Keratinocyte (primary cell): ENCODE results near the gene FBXO7.

Source experiments
- EZH2 ChIP-seq: IDR thresholded peaks from one replicate; pipeline ENCODE4 v1.6.1; 2012; ENCODE audit warnings: inconsistent platforms, mild to moderate bottlenecking, low read length, moderate library complexity
- TF ChIP-seq, protein P1 (sequence below), 3 experiments: IDR thresholded peaks in 1 of 3; conservative IDR thresholded peaks in 1 of 3; optimal IDR thresholded peaks in 1 of 3; 2 replicates in 2 of 3; 3 replicates in 1 of 3; pipeline versions ENCODE3 to v1.5.1; 2011; ENCODE audit warnings: low read length in 3 of 3, mild to moderate bottlenecking in 3 of 3, moderate library complexity in 2 of 3, control low read depth in 1 of 3, inconsistent platforms in 1 of 3; ENCODE audit not compliant: insufficient read depth in 2 of 3; ENCODE audit errors: extremely low read depth in 1 of 3

DNA sequence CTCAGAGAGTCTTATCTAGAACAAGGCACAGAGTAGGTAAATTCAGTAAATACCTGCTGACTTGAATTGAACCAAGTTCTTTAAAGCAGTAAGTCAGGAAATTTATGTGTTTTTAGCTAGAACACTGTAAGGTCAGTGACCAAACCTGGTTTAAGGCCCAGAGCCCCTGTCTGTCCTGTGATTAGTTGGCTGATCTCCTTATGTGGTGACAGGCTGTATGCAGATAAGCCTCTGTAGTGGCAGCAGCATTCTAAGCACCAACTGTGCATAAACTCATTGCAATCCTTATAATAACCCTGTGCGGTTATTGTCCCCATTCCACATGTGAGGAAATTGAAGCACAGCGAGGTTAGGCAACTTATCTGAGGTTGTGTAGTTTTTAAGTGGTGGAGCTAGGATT is 40.5 kb downstream of the FBXO7 start:
- TF ChIP-seq, protein P1, sequence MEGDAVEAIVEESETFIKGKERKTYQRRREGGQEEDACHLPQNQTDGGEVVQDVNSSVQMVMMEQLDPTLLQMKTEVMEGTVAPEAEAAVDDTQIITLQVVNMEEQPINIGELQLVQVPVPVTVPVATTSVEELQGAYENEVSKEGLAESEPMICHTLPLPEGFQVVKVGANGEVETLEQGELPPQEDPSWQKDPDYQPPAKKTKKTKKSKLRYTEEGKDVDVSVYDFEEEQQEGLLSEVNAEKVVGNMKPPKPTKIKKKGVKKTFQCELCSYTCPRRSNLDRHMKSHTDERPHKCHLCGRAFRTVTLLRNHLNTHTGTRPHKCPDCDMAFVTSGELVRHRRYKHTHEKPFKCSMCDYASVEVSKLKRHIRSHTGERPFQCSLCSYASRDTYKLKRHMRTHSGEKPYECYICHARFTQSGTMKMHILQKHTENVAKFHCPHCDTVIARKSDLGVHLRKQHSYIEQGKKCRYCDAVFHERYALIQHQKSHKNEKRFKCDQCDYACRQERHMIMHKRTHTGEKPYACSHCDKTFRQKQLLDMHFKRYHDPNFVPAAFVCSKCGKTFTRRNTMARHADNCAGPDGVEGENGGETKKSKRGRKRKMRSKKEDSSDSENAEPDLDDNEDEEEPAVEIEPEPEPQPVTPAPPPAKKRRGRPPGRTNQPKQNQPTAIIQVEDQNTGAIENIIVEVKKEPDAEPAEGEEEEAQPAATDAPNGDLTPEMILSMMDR (optimal IDR thresholded peaks at IDR 0.05 in 1 of 3, IDR thresholded peaks at IDR 0.05 in 1 of 3, conservative IDR thresholded peaks at IDR 0.05 in 1 of 3; ENCODE audit: extremely low read depth in 1 of 3, insufficient read depth in 2 of 3, low read length in 3 of 3), result no peak
- no peak for TF ChIP-seq EZH2
